ENCODE data around the gene SPDEF. TPM values are rescaled to one million over a fixed set of nuclear protein-coding genes. Genes with fewer than 3 reads are reported as not detected.

The SPDEF gene
- total and polyA plus RNA-seq, 2 experiments from 2014 or later, result 0.69 TPM; not detected in 1

DNA sequence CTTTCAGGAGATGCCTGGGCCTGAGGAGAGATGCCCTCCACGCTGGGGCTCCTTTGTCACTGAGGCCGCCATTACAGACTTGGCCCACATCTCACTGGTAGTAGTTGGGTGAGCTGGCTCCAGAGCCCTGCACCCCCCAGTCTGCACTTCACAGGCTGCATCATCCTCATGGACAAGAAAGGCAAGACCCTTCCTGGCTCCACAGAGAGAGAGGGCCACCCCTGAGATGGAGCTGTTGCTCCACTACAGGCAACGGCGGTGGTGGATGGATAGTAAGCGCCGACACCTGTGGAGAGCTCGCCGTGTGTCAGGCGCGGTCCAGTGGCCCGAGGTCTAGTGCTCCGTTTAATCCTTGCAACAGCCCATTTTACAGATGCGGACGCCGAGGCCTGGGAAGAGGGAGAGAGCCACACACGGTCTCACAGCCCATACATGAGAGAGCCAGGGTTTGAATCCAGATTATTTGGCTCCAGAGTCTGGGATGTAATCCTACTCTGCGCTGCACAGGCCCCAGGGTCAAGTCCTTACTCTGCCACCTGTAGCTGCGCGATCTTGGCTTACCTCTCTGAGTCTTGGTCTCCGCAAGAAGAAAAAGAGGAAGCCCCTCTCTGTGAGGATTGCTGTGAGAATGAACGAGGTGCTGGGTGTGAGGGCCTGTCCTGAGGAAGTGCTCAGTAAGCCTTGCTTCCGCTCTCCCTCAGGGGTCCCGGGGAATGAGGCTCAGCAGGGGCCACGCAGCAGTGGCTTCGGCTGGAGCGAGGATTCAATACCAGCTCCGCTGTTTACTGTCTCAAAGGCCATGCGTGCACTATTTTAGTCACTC lies 34.5 kb downstream of the SPDEF start:
- Histone ChIP-seq H3K36me3 (ENCODE audit: insufficient read depth) (no peaks in the 10 kb centered on the region), H3K27ac (ENCODE audit: low read depth) (no peak overlapping the region), H3K27me3 (ENCODE audit: insufficient read depth) (no peaks in the 10 kb centered on the region), H3K4me2 (no peak overlapping the region), H3K9me2 (ENCODE audit: insufficient read depth) (no peaks in the 10 kb centered on the region), H3F3A (replicated peaks; ENCODE audit: low read depth) (no peaks in the 10 kb centered on the region), H3K4me1 (ENCODE audit: insufficient read depth) (peaks cover 3% of the 10 kb centered on the region), H2AFZ (no peak overlapping the region), H4K20me1 (replicated peaks; ENCODE audit: insufficient read depth) (no peaks in the 10 kb centered on the region), H3K4me3 (no peak overlapping the region), H3K79me2 (replicated peaks; ENCODE audit: insufficient read depth) (no peaks in the 10 kb centered on the region)
- DNase-seq (ENCODE audit: low spot score) (no peak), ATAC-seq (no peak)
- Mint-ChIP-seq H3K9me3 (no peaks in the 10 kb centered on the region), H3K4me1 (peaks cover 7% of the 10 kb centered on the region; the same call in 2 of the 3 replicates), H3K27me3 (ENCODE audit: insufficient read depth, low read depth, poor library complexity) (peaks cover 8% of the 10 kb centered on the region), H3K27ac (no peak overlapping the region), H3K4me3 (no peak overlapping the region), H3K36me3 (ENCODE audit: low read depth) (no peaks in the 10 kb centered on the region; the same call in 2 of the 3 replicates)
- no peak for TF ChIP-seq EZH2 (IDR thresholded peaks at IDR 0.05; ENCODE audit: low read depth, unreplicated experiment)
- no peak for TF ChIP-seq CREB1 (CRISPR knock-in tag; IDR thresholded peaks at IDR 0.05; ENCODE audit: low read depth)
- no peak for TF ChIP-seq POLR2AphosphoS5 (IDR thresholded peaks at IDR 0.05; ENCODE audit: low read depth)

GRCh38 chr6:34520645-34521462 lies 35.3 kb downstream of the SPDEF start:
- DNase-seq (ENCODE audit: low spot score) (no peak), ATAC-seq (no peak)
- no peaks in the 10 kb centered on the region for H3K9me2 ChIP-seq (ENCODE audit: insufficient read depth)
- H3K27me3 ChIP-seq (ENCODE audit: insufficient read depth), result no peaks in the 10 kb centered on the region
- H3K4me2 ChIP-seq, result no peak overlapping the region
- no peak overlapping the region for H3K4me3 ChIP-seq
- H3K36me3 ChIP-seq (ENCODE audit: insufficient read depth), result no peaks in the 10 kb centered on the region
- no peaks in the 10 kb centered on the region for H3F3A ChIP-seq (replicated peaks; ENCODE audit: low read depth)
- Mint-ChIP-seq H3K9me3 (no peaks in the 10 kb centered on the region), H3K4me3 (no peak overlapping the region), H3K27me3 (ENCODE audit: insufficient read depth, low read depth, poor library complexity) (peaks cover 5% of the 10 kb centered on the region), H3K4me1 (peaks cover 7% of the 10 kb centered on the region; the same call in 2 of the 3 replicates), H3K27ac (no peak overlapping the region), H3K36me3 (ENCODE audit: low read depth) (no peaks in the 10 kb centered on the region; the same call in 2 of the 3 replicates)
- H3K4me1 ChIP-seq (ENCODE audit: insufficient read depth), result no peaks in the 10 kb centered on the region
- no peak overlapping the region for H2AFZ ChIP-seq
- no peaks in the 10 kb centered on the region for H4K20me1 ChIP-seq (replicated peaks; ENCODE audit: insufficient read depth)
- no peaks in the 10 kb centered on the region for H3K79me2 ChIP-seq (replicated peaks; ENCODE audit: insufficient read depth)
- H3K27ac ChIP-seq (ENCODE audit: low read depth), result no peak overlapping the region
- TF ChIP-seq EZH2 (IDR thresholded peaks at IDR 0.05; ENCODE audit: low read depth, unreplicated experiment) (no peak), JUNB (IDR thresholded peaks at IDR 0.05; ENCODE audit: unreplicated experiment) (no peak), EZH2phosphoT487 (IDR thresholded peaks at IDR 0.05; ENCODE audit: unreplicated experiment) (no peak), NANOG (IDR thresholded peaks at IDR 0.05; ENCODE audit: borderline replicate concordance) (no peak), CREB1 (CRISPR knock-in tag; IDR thresholded peaks at IDR 0.05; ENCODE audit: low read depth) (no peak), REST (IDR thresholded peaks at IDR 0.05; ENCODE audit: unreplicated experiment) (no peak), POLR2AphosphoS5 (IDR thresholded peaks at IDR 0.05; ENCODE audit: low read depth) (no peak)
- TF ChIP-seq, protein P1, sequence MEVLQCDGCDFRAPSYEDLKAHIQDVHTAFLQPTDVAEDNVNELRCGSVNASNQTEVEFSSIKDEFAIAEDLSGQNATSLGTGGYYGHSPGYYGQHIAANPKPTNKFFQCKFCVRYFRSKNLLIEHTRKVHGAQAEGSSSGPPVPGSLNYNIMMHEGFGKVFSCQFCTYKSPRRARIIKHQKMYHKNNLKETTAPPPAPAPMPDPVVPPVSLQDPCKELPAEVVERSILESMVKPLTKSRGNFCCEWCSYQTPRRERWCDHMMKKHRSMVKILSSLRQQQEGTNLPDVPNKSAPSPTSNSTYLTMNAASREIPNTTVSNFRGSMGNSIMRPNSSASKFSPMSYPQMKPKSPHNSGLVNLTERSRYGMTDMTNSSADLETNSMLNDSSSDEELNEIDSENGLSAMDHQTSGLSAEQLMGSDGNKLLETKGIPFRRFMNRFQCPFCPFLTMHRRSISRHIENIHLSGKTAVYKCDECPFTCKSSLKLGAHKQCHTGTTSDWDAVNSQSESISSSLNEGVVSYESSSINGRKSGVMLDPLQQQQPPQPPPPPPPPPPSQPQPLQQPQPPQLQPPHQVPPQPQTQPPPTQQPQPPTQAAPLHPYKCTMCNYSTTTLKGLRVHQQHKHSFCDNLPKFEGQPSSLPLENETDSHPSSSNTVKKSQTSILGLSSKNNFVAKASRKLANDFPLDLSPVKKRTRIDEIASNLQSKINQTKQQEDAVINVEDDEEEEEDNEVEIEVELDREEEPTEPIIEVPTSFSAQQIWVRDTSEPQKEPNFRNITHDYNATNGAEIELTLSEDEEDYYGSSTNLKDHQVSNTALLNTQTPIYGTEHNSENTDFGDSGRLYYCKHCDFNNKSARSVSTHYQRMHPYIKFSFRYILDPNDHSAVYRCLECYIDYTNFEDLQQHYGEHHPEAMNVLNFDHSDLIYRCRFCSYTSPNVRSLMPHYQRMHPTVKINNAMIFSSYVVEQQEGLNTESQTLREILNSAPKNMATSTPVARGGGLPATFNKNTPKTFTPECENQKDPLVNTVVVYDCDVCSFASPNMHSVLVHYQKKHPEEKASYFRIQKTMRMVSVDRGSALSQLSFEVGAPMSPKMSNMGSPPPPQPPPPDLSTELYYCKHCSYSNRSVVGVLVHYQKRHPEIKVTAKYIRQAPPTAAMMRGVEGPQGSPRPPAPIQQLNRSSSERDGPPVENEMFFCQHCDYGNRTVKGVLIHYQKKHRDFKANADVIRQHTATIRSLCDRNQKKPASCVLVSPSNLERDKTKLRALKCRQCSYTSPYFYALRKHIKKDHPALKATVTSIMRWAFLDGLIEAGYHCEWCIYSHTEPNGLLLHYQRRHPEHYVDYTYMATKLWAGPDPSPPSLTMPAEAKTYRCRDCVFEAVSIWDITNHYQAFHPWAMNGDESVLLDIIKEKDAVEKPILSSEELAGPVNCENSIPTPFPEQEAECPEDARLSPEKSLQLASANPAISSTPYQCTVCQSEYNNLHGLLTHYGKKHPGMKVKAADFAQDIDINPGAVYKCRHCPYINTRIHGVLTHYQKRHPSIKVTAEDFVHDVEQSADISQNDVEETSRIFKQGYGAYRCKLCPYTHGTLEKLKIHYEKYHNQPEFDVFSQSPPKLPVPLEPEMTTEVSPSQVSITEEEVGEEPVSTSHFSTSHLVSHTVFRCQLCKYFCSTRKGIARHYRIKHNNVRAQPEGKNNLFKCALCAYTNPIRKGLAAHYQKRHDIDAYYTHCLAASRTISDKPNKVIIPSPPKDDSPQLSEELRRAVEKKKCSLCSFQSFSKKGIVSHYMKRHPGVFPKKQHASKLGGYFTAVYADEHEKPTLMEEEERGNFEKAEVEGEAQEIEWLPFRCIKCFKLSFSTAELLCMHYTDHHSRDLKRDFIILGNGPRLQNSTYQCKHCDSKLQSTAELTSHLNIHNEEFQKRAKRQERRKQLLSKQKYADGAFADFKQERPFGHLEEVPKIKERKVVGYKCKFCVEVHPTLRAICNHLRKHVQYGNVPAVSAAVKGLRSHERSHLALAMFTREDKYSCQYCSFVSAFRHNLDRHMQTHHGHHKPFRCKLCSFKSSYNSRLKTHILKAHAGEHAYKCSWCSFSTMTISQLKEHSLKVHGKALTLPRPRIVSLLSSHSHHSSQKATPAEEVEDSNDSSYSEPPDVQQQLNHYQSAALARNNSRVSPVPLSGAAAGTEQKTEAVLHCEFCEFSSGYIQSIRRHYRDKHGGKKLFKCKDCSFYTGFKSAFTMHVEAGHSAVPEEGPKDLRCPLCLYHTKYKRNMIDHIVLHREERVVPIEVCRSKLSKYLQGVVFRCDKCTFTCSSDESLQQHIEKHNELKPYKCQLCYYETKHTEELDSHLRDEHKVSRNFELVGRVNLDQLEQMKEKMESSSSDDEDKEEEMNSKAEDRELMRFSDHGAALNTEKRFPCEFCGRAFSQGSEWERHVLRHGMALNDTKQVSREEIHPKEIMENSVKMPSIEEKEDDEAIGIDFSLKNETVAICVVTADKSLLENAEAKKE (CRISPR knock-in tag; IDR thresholded peaks at IDR 0.05), result no peak
